OCI-M2 (cell line): ENCODE measurements around the gene MRPL10.

Experiments
- DNase-seq: peaks from one replicate; lab custom pipeline; 2025; ENCODE audit not compliant: unreplicated experiment; lab: John Stamatoyannopoulos, UW

Gene MRPL10

DNA sequence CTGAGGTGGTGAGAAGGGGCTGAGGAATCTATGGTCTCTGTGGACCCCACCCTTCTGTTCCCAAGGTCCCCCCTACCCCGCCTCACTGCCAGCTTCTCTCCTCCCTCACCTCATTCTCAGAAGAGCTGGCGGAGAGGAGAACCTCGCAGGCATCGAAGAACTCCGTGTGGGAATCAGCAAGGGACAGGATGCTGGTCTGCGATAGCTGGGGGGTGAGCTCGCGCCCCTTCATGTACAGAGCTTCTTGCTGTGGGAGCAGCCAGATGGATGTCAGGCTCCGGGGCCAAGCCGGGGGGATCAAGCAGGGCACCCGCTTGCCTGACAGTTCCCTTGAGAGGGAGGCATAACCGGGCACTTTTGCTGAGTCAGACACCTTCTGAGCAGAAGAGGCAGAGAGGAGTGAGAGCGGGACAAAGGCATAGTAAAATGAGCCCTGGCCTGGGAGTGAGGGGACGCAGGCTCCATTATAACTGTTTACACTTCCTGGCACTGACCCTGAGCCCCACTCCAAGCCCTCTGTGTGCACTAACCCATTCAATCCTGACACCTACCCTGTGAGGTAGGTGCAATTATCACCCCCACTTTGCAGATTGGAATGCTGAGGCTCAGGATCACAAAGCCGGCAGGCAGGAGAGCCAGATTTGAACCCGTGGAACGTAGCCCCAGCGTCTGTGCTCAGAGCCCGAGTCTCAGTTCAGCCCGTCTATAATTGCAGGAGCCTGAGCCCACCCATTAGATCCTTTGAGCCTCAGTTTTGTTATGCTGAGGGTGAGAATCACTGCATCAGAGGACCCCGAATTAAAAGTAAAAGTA, 16.0 kb downstream of the MRPL10 start:
- DNase-seq: no peak

DNA sequence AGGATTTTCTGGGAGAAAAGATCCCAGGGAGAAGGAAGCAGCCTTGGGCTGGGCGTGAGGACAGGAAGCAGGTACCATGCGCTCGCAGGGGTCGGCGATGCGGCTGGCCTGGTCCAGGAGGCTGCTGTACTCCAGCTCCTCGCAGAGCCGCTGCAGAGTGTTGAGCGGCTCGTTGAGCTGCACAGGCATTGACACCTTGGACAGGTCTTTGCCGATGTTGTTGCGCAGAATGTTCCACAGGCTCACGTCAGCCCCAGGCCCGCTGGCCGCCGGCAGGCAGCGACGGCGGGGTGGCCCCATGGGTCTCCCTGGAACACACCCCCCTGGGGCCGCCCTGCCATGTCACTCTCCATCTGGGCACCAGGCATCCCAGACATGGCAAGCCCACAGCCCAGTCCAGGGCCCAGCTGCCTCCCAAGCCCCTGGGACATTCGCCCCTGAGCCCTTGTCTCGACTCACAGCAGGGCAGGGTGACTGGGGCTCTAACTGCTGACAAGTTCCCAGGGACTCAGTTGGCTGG, 17.8 kb downstream of the MRPL10 start:
- DNase-seq: no peak

DNA sequence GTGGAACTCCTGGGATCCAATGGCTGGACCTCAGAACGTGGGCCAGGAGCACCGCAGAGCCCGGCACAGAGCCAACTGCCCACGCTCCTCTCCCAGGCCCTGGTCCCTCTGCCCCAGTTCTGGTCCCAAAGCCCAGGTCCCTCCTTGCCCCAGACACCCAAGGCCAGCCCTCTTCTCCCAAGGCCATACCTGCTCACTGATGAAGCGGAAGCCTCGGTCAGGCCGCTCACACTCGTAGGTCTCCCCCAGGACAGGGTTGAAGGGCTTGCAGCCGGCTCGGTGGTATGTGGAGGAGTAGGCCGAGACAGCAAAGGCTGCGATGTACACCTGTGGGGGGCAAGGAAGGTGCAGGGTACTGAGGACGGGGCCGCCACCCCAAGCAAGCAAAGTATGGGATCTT, 18.3 kb downstream of the MRPL10 start:
- DNase-seq: no peak

DNA sequence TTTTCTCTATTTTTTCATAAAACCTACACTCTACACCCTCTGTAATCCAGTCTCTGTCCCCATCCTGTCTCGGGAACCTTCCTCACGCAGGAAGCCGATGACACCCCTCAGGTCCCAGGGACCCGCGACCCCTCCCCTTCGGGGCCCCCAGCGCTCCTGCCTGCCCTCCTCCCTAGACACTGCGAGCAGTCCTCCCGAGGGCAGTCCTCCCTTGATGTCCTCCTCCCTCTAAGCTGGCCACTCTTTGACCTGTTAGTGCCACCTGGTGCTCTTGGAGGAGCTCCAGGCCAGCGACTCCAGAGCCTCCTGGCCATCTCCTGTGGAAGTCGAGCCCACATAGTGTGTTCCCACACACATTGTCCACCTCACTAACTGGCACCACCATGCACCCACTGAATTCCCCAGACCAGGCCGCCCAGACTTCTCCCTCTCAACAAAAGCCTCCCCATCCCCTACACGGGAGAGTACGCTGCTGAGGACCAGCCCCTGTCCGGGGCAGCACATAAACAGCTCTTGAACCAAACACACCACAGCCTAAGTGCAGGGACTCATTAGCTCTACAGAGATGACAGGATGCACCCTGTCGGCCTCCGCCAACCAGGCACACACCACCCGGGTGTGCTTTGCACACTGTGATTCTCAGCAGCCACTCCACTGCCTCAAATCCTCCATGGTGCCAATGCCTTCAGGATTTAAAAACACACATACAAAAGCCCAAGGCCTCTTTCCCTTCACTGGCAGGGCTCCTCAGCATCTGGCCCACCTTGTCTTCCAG, 19.0 kb downstream of the MRPL10 start:
- DNase-seq: no peak

GRCh38 chr17:47811709-47812108, 19.6 kb downstream of the MRPL10 start:
- DNase-seq: no peak

GRCh38 chr17:47810901-47811635, 20.3 kb downstream of the MRPL10 start:
- DNase-seq: no peak

- no peak for DNase-seq
Measured at GRCh38 chr17:47810200-47810821, 21.0 kb downstream of the MRPL10 start.

DNA sequence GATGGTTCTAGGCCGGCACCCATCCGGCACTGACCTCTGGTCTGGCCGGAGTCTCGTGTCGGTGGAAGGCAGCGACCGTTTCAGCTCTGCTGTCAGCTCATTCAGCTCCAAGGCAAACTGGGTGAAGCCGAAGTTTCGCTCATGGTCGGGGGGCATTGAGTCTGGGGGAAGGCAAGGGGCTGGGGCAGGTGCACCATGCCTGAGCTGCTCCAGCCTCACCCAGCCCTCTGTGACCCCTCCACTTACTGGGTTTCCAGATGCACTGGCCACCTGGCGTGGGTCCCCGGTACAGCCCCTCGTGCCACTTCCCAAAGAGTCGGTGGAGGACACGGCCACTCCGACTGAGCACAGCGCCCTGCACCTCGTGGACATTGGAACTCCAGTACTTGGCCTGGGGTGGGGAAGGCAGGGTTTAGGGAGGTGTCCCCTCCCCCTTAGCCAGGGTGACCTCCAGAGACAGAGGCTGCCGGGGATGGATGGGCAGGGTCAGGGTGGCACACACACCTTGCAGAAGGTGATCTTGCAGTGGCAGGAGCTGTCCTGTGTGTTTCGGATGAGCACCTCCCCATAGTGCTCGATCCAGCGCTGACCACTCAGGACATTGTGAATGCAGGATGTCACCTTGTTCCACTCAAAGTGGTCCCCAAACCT, 22.4 kb downstream of the MRPL10 start:
- DNase-seq: no peak

DNA sequence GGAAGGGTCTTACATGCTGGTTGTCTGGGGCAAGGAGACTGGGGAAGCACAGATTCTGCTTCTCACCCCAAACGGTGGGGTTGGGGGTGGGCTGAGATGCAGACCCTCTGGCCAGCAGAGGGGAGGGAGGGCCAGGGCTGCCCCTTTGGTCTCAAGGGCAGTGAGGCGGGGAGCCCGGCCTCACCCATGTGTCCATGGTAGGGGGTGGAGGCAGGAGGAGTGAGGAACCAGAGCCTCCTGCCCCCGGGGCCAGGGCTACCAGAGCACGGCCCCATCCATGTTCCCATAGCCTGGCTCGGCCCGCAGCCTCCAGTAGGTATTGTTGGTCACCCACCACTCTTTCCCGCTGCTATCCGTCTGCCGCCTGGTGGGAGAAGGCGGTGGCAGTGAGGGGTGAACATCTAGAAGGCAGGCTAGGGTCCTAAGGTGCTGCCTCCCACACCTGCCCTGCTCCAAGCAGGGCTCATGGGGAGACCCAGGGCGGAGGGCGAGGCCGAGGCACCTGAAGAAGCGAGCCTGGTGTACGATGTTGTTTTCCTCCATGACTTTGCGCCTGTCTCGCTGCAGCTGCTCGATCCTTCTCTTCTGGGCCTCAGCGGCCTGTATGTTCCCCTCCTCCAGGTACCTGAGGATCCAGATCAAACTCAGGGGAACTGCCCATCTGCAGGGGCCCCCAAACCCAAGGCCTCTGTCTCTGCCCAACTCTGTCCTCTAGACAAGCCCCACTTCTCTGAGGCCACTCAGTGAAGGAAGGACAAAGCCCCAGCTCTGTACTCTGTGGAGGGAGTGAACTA, 23.1 kb downstream of the MRPL10 start:
- no peak for DNase-seq

- DNase-seq: no peak
Measured at GRCh38 chr17:47807421-47807820, 23.9 kb downstream of the MRPL10 start.

- no peak for DNase-seq
Measured at GRCh38 chr17:47806913-47807255, 24.5 kb downstream of the MRPL10 start.

GRCh38 chr17:47806026-47806912, 25.1 kb downstream of the MRPL10 start:
- no peak for DNase-seq

DNA sequence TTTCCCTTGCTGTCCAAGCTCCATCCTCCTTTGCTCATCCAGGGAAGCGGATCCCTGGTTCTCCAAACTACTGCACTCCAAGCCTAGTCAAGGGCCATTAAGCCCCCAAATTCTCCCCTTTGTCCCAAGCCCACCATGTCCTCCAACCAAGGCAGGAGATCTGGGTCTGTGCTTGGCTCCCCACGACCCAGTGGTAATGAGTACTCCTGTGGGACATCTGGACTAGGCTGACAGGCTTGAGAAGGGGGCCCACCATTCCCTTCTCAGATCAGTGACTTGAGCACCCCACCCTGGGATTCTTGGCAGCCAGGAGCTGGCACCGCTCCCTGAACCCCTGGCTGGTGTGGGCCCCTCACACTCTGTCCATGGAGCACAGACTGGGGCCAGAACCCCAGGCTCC, 26.9 kb downstream of the MRPL10 start:
- no peak for DNase-seq

DNA sequence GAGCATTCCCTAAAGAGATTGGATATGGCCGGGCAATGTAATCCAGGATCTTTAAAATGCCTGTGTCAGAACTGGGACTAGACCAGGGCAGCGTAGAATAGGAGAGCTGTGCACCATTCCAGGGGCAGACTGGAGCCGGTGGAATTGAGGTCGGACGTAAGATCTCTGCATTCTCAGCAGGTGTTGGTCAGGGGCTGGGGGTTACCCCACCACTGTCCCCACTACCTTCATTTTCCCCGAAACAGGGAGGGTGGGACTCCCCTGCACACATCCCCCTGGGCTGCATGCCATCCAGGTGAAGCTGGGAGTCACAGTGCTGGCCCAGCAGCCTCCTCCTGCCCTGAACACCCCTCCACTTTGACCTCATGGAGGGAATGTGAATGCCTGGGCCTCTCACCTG, 27.6 kb downstream of the MRPL10 start:
- DNase-seq: no peak

GRCh38 chr17:47803201-47803600, 28.1 kb downstream of the MRPL10 start:
- DNase-seq: no peak

- no peak for DNase-seq
Measured at GRCh38 chr17:47802341-47803022, 28.9 kb downstream of the MRPL10 start.

DNA sequence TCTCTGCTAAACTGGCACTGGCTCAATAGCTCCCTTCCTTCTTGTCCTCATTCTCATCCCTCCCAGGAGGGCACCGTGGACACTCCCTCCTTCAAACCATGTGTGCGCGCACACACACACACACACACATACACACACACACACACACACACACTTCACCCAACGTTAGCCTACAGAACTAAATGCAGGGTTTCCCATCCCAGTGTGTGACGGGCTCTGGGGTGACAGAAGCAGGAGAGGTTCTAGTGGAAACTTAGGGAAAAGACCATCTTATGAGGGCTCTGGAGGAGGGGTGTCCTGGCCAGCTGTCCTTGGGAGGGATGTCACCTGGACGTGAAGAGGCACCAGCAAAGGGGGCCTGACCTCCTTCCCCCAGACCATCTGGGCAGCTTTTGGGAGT, 29.4 kb downstream of the MRPL10 start:
- DNase-seq: no peak

DNA sequence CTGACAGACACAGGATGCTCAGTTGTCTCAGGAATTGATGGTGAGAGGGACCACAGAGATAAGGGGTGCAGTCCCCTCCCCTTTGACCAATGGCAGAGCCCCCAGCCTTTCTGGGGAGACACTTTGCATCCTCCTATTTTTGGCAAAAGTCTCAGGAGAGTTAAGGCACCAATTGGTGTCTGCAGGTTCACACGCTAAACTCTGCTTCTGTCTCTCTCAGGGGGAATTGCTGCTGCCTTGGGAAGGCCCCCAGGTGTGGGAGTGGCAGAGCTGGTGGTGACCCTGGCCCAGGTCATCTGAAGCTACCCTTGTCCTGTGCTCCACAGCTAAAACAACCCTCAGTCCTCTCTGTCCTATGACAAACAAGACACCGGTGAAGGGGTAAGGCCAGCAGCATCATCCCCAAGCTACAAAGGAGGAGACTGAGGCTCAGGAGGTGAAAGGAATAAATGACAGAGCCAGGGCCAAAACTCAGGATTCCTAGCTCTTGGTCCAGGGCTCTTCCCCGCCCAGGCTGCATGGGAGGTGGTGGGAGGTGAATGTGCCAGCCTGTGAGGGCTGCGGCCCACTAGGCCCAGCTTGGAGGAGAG, 30.1 kb downstream of the MRPL10 start:
- DNase-seq: no peak
